Renal pelvis (tissue), 12 donors: ENCODE measurements around the gene SNX3. TPM values are rescaled to one million over a fixed set of nuclear protein-coding genes. Genes with fewer than 3 reads are reported as not detected.
A peak's percentile ranks its signal among the peaks of the same experiment; 100 is the strongest.
"Not testable (repeated sequence)": the region's sequence is repeated elsewhere in the genome, so short reads cannot be mapped to it uniquely, and the experiment has no call there.

Experiments used
- DNase-seq: peaks from one replicate; pipeline ENCODE4 v3.0.0-alpha.2; 2013
- long read RNA-seq, 16 experiments: transcript quantifications; one replicate each; lab custom pipeline, GENCODE V29; 2026
- polyA plus RNA-seq, 3 donors: library from polyadenylated mRNA; unstranded; fragments of 120-200 nt; gene quantifications; one replicate each; pipeline ENCODE4 v1.2.1, GENCODE V29; 2013; ENCODE audit not compliant: insufficient read length in 3 of 3

The SNX3 gene
- polyA plus RNA-seq: 100 to 1,000 TPM; 184 to 217 (median 186) TPM
- long read RNA-seq, donor 1, transcript SNX3-201 (4 exons, 1,755 nt): major isoform, 61 of 87 reads
- long read RNA-seq, donor 1, transcript SNX3-202 (4 exons, 890 nt): minor isoform, 5 of 87 reads
- long read RNA-seq, donor 1, partial matches to known transcripts: 21 of 87 reads
- long read RNA-seq, donor 1, other reads (novel, unspliced or antisense): 0 of 87 reads
- long read RNA-seq, donor 2, transcript SNX3-201 (4 exons, 1,755 nt): major isoform, 85 of 104 reads
- long read RNA-seq, donor 2, transcript SNX3-202 (4 exons, 890 nt): minor isoform, 6 of 104 reads
- long read RNA-seq, donor 2, partial matches to known transcripts: 13 of 104 reads
- long read RNA-seq, donor 2, other reads (novel, unspliced or antisense): 0 of 104 reads
- long read RNA-seq, donor 3, transcript SNX3-201 (4 exons, 1,755 nt): major isoform, 64 of 86 reads
- long read RNA-seq, donor 3, partial matches to known transcripts: 18 of 86 reads
- long read RNA-seq, donor 3, other reads (novel, unspliced or antisense): 0 of 86 reads
- long read RNA-seq, donor 4, transcript SNX3-201 (4 exons, 1,755 nt): major isoform, 101 of 116 reads
- long read RNA-seq, donor 4, partial matches to known transcripts: 11 of 116 reads
- long read RNA-seq, donor 4, other reads (novel, unspliced or antisense): 0 of 116 reads
- long read RNA-seq, donor 5, transcript SNX3-201 (4 exons, 1,755 nt): major isoform, 58 of 88 reads
- long read RNA-seq, donor 5, transcript SNX3-202 (4 exons, 890 nt): minor isoform, 5 of 88 reads
- long read RNA-seq, donor 5, partial matches to known transcripts: 25 of 88 reads
- long read RNA-seq, donor 5, other reads (novel, unspliced or antisense): 0 of 88 reads
- long read RNA-seq, donor 6, transcript SNX3-201 (4 exons, 1,755 nt): major isoform, 64 of 75 reads
- long read RNA-seq, donor 6, partial matches to known transcripts: 10 of 75 reads
- long read RNA-seq, donor 6, other reads (novel, unspliced or antisense): 0 of 75 reads
- long read RNA-seq, donor 7, transcript SNX3-201 (4 exons, 1,755 nt): major isoform, 97 of 177 reads
- long read RNA-seq, donor 7, partial matches to known transcripts: 79 of 177 reads
- long read RNA-seq, donor 7, other reads (novel, unspliced or antisense): 0 of 177 reads
- long read RNA-seq, donor 8, transcript SNX3-201 (4 exons, 1,755 nt): major isoform, 36 of 42 reads
- long read RNA-seq, donor 8, transcript SNX3-202 (4 exons, 890 nt): minor isoform, 6 of 42 reads
- long read RNA-seq, donor 8, partial matches to known transcripts: 0 of 42 reads
- long read RNA-seq, donor 8, other reads (novel, unspliced or antisense): 0 of 42 reads
- long read RNA-seq, donor 9, transcript SNX3-201 (4 exons, 1,755 nt): major isoform, 94 of 119 reads
- long read RNA-seq, donor 9, partial matches to known transcripts: 22 of 119 reads
- long read RNA-seq, donor 9, other reads (novel, unspliced or antisense): 0 of 119 reads
- long read RNA-seq, donor 10, transcript SNX3-201 (4 exons, 1,755 nt): major isoform, 49 of 51 reads
- long read RNA-seq, donor 10, partial matches to known transcripts: 0 of 51 reads
- long read RNA-seq, donor 10, other reads (novel, unspliced or antisense): 0 of 51 reads
- long read RNA-seq, donor 11, transcript SNX3-201 (4 exons, 1,755 nt): major isoform, 42 of 91 reads
- long read RNA-seq, donor 11, partial matches to known transcripts: 46 of 91 reads
- long read RNA-seq, donor 11, other reads (novel, unspliced or antisense): 0 of 91 reads
- long read RNA-seq, donor 12, transcript SNX3-202 (4 exons, 890 nt): minor isoform, 5 of 114 reads
- long read RNA-seq, donor 12, transcript SNX3-201 (4 exons, 1,755 nt): major isoform, 91 of 114 reads
- long read RNA-seq, donor 12, partial matches to known transcripts: 18 of 114 reads
- long read RNA-seq, donor 12, other reads (novel, unspliced or antisense): 0 of 114 reads
- long read RNA-seq, donor 13, transcript SNX3-201 (4 exons, 1,755 nt): major isoform, 40 of 47 reads
- long read RNA-seq, donor 13, partial matches to known transcripts: 5 of 47 reads
- long read RNA-seq, donor 13, other reads (novel, unspliced or antisense): 0 of 47 reads
- long read RNA-seq, donor 14, transcript SNX3-201 (4 exons, 1,755 nt): major isoform, 82 of 152 reads
- long read RNA-seq, donor 14, partial matches to known transcripts: 65 of 152 reads
- long read RNA-seq, donor 14, other reads (novel, unspliced or antisense): 0 of 152 reads
- long read RNA-seq, donor 15, transcript SNX3-202 (4 exons, 890 nt): minor isoform, 7 of 159 reads
- long read RNA-seq, donor 15, transcript SNX3-201 (4 exons, 1,755 nt): major isoform, 119 of 159 reads
- long read RNA-seq, donor 15, partial matches to known transcripts: 33 of 159 reads
- long read RNA-seq, donor 15, other reads (novel, unspliced or antisense): 0 of 159 reads
- long read RNA-seq, donor 16, transcript SNX3-201 (4 exons, 1,755 nt): major isoform, 93 of 112 reads
- long read RNA-seq, donor 16, partial matches to known transcripts: 14 of 112 reads
- long read RNA-seq, donor 16, other reads (novel, unspliced or antisense): 0 of 112 reads

DNA sequence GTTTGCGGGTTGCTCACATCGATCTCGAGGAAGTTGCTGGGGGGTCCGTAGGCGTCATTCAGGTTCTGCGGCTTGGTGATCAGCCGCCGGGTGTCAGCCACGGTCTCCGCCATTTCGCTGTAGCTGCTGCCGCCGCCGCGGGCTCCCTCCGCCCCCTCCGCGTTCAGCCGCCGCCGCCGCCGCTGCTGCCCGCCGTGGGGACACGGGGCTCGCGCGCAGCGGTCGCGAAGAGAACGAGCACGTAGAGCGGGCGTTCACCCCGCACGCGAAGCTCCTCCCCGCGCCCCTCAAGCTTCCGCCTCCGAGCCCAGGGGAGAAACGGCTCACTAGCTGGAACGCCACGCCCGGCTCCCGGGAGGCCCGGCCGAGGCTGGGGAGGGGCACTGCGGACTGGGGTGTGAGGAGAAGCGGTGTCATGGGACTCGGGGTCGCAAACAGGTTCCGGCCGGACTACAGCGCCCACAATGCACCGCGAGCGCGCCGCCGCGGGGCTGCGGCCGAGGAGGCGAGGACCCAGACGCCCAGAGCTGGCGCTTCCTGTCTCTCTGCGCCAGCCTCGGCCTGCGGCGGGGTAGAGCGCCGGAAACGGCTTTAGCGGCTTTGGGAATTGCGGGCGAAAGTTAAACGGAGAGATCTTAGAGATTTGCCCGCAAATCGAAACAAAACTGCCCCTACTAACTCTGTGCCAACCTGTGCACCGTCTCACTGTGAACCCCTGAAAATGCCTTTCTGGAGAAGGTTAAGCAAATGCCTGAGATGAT lies at the start of gene SNX3:
TSS of gene SNX3 (minus strand) at position 232 of the 761 bp plus-strand sequence. CDS start at position 113, 119 bp downstream.
- DNase-seq: peak; percentile 95

DNA sequence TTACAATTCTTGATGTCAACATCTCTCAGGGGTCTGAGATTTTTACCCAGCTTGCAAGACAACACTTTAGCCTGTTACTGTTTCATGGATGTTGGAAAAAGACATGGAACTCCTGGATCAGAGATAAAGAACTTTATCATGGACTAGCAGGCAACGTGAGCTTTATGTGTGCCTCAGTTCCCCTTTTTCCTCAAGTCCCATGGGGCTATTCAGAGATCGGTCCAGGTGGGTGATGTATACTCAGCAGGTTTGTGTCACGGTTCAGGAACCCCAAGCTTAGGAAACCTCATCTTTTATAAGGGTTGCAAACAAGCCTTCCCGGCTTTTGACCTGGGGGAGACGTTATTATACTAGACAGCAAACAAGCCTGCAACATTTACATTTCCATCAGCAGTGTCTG lies 49.0 kb upstream of the SNX3 start:
- DNase-seq: no peak

DNA sequence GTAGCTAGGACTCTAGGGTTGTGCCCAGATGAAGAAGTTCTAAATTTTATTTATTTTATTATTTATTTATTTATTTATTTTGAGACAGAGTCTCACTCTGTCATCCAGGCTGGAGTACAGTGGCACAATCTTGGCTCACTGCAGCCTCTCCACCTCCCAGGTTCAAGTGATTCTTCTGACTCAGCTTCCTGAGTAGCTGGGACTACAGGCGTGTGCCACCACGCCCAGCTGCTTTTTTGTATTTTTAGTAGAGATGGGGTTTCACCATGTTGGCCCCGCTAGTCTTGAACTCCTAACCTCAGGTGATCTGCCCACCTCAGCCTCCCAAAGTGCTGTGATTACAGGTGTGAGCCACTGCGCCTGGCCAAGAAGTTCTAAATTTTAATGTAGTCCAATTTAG lies 47.8 kb upstream of the SNX3 start:
- not testable (repeated sequence) for DNase-seq

DNA sequence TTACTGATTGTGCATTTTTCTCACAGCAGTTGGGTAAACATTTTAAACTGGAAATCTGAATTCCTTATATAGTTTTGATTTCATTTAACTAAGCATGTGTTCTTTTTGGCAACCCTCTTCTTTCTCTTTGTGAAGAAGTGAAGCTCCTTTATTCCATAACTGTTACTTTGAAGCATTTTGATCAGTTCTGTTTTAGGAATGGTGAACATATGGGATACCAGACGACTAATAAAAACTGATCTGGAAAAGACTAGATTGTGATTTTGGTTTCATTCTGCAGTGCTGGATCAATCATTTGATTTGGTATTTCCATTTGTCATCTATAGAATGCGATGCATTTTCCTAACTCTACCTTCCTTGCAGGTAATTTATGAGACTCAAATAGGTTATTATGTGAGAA lies 43.8 kb upstream of the SNX3 start:
- no peak for DNase-seq

DNA sequence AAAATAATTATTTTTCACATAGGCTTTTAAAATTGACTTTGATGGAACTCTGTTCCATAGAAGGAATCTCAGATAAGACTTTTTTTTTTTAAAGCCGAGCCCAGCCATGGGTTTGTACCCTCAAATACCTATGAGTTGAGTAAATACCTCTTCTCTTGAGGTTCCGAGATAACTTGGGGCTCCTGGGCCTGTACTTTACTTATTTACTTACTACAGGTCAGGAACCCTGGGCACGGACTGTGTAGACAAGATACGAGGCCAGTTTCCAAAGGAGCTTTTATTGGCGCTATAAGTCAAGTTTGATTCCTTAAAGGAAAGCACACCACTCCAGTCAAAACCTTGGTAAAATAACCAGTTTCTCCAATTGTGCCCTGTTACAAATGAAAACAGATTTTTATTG lies 41.5 kb upstream of the SNX3 start:
- no peak for DNase-seq

DNA sequence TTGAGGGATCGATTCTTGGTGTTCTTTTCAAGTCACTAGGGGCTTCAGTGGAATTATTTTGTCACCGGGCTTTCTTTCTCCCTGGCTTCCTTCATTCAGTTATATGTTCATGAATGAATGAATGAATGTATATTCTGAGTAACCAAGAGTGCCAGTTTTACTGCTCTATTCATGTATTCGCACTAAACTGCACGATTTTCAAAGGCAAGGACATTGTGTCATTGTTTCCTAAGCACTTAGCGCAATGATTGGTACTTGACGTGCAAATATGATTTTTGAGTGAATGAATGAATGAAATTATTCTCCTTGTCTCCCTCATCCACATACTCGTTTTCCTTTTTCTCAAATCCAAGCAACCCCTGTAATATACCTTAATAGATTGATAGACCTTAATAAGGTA lies 34.8 kb upstream of the SNX3 start:
- DNase-seq: no peak

DNA sequence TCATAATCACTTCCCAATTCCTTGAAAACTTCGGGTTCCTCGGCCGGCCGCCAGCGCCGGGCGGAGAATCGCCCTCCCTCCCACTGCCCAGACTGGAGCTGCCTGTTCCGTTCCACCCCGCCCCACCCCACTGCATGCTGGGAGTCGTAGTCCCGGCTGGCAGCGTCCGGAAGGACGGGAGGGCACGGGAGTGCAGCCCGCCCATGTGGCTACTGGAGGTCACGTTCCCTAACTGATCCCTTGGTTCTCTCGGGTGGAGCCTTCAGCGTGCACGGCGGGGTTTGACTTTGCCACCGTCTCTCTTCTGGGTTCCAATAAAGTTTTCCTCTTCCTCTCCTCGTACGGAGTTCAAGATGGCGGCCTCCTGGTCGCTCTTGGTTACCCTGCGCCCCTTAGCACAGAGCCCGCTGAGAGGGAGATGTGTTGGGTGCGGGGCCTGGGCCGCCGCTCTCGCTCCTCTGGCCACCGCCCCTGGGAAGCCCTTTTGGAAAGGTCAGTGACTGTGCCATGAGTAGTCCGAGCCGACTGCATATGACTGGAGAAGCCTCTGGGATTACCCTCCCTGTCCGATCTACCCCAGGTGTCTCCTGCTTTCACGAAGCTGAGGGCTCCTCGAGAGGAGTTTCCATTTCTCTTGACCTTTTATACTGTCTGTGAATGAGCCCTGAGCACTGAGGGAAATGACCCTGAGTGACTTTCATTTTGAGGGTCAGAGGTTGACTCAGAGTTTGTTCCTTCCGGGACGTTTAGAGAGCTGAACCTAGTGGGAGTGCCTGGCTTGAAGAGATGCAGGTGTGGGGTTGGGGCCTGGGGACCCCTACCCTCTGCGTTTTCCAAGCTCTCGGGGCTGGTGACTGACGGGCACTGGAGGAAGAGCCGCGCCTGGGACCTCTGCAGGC lies 34.1 kb upstream of the SNX3 start, which contains the start of gene AFG1L:
TSS of gene AFG1L (plus strand) at position 328 of the 899 bp plus-strand sequence. CDS start at position 354, 26 bp downstream.
- DNase-seq: peak; percentile 89

DNA sequence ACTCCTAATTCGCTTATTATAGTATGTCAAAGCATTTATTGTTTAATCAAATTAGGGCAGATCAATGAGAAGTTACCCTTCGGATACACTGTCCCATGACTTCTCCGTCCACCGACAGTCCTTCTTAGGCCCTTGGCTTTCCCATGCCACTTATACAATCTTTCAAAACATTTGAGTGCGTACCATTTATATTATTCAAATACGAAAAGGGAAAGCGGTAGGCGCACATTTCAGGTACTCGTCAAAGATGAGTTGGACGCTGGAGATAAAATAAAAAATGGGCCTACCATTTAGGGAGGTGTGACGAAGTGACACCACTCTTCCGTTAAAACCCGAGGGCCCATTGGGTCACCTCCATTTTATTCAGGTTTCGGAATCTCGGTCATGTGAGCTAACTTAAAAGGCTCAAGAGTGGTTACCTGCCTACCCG lies 33.5 kb upstream of the SNX3 start:
- DNase-seq: no peak

DNA sequence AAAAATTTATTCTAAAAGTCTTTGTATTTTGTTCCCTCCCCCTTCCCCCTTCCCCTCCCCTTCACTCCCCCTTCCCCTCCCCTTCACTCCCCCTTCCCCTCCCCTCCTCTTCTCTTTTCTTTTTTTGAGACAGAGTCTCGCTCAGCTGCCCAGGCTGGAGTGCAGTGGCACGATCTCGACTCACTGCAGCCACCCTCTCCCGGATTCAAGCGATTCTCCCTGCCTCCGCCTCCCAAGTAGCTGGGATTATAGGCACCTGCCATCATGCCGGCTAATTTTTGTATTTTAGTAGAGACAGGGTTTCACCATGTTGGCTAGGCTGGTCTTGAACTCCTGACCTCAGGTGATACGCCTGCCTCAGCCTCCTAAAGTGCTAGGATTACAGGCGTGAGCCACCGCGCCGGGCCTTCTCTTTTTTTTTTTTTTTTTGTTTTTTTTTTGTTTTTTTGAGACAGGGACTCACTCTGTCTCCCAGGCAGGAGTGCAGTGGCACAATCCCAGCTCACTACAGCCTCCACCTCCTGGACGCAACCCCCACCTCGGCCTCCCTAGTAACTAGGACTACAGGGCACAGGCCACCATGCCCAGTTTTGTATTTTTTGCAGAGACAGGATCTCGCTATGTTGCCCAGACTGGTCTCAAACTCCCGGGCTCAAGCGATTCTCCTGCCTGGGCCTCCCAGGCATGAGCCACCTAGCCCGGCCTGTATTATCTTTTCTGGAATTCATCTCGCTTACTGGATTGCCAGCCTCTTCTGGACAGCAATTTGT lies 32.9 kb upstream of the SNX3 start:
- no peak for DNase-seq

DNA sequence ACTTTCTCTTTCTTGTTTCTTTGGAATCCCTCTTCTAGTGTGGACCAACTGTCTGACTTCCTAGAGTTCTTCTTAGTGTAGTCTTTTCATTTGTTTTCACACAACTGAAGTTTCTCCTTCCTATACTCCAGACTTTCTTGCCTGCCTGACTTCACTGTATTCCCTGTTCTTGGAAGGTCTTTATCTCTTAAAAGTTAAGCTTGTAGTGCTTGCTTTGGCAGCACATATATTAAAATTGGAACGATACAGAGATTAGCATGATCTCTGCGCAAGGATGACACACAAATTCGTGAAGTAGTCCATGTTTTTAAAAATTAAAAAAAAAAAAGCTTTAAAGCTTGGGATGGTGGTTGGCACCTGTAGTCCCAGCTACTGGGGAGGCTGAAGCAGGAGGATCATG lies 31.7 kb upstream of the SNX3 start:
- not testable (repeated sequence) for DNase-seq

DNA sequence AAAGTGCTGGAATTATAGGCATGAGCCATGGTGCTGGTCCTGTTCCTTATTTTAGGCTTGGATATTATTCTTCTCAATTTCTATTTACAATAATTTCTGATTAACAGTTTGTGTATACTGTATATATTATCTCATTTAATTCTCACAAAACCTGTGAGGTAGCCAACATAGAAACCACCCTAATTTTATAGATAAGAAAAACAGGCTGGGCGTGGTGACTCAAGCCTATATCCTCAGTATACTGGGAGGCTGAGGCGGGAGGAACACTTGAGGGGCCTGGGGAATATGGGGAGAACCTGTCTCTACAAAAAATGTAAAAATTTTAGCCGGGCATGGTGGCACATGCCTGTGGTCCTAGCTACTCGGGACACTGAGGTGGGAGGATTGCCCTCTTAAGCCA lies 30.3 kb upstream of the SNX3 start:
- no peak for DNase-seq

DNA sequence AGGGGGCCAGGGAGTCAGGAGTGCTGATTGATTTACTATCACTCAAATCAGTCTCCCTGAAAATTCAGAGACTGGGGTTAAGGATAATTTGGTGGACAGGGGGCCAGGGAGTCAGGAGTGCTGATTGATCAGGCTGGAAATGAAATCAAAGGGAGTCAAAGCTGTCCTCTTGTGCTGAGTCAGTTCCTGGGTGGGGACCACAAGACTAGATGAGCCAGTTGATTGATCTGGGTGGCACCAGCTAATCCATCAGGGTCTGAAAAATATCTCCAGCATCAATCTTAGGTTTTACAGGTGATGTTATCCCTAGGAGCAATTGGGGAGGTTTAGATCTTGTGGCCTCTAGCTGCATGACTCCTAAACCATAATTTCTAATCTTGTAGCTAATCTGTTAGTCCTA lies 27.9 kb upstream of the SNX3 start:
- no peak for DNase-seq

DNA sequence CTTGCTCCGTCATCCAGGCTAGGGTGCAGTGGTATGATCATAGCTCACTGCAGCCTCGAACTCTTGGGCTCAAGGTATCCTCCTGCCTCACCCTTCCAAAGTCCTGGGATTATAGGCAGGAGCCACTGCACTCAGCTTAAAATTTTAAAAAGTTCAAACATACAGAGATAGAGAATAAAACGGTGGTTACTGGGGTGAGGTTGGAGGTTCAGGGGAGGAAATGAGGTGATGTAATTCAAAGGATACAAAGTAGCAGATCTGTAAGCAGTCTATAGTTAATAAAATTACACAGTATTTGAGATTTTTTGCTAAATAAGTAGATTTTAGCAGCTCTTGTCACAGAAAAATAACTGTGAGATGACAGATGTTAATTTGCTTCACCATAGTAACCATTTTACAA lies 26.5 kb upstream of the SNX3 start:
- DNase-seq: no peak

DNA sequence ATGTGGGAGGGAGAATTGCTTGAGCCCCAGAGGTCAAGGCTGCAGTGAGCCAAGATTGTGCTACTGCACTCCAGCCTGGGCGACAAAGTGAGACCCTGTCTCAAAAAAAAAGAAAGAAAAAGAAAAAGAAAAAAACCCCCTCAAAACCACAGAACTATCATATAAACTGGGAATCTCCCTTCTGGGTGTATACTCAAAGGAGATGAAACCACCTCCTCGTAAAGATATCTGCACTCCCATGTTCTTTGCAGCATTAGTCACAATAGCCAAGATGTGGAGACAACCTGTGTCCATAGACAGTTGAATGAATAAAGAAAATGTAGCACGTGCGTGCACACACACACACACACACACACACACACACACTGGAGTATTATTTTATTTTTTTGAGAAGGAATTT lies 25.5 kb upstream of the SNX3 start:
- no peak for DNase-seq

DNA sequence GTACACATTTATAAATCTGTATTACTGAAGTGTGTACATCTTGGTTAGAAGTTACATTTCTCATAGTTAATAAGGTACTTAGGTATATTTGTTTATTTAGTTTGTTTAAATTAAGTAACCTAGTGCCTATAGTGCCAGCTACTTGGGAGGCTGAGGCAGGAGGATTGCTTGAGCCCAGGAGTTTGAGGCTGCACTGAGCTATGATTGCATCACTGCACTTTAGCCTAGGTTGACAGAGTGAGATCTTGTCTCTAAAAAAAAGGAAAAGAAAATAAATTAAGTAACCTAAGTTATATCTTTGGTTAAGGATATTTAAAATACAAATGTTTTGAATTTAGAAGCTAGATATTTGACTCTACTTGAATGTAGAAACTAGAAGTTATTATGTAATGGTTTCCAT lies 24.5 kb upstream of the SNX3 start:
- no peak for DNase-seq

DNA sequence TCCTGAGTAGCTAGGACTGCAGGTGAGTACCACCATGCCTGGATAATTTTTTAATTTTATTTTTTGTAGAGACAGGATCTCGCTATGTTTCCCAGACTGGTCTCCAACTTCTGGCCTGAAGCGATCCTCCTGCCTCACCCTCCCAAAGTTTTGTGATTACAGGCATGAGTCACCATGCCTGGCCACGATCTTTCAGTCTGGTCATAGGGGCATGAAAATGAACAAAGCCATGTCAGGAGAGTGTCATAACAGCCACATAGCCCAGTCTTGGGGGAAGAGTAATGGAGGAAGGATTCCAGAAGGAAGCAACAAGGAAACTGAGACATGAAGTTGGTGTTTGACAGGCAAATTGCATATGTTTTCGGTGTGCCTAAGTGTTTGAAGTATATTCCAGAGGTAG lies 17.0 kb upstream of the SNX3 start:
- no peak for DNase-seq
